HCT116 (cell line): Measurements from ENCODE around the gene PKN1.

Experiments used
- CBX3 ChIP-seq: IDR thresholded peaks from 2 replicates; pipeline ENCODE4 v1.6.1; 2012; ENCODE audit warnings: low read depth
- EGR1 ChIP-seq: IDR thresholded peaks from 2 replicates; pipeline ENCODE4 v1.6.1; 2012; ENCODE audit warnings: low read depth
- EZH2 ChIP-seq: fragments of 200-600 bp; sonication (generic); IDR thresholded peaks from 2 replicates; pipeline ENCODE4 v1.6.1; 2017; ENCODE audit warnings: antibody characterized with exemption, mixed run types
- EZH2phosphoT487 ChIP-seq: fragments of 200-600 bp; IDR thresholded peaks from 2 replicates; pipeline ENCODE4 v1.6.1; 2018; ENCODE audit warnings: antibody characterized with exemption, borderline replicate concordance
- FOSL1 ChIP-seq: IDR thresholded peaks from 2 replicates; pipeline ENCODE4 v1.6.1; 2012; ENCODE audit warnings: low read depth
- JUND ChIP-seq: IDR thresholded peaks from 2 replicates; pipeline ENCODE4 v1.6.1; 2012
- POLR2A ChIP-seq: IDR thresholded peaks from 2 replicates; pipeline ENCODE4 v1.7.0; 2011; ENCODE audit warnings: borderline replicate concordance; ENCODE audit not compliant: insufficient read depth, insufficient read length; ENCODE audit errors: extremely low read depth
- TCF7L2 ChIP-seq: IDR thresholded peaks from 2 replicates; pipeline ENCODE4 v1.7.0; 2011; ENCODE audit warnings: borderline replicate concordance, inconsistent platforms; ENCODE audit not compliant: insufficient read depth, insufficient read length; ENCODE audit errors: extremely low read depth
- YY1 ChIP-seq: IDR thresholded peaks from 2 replicates; pipeline ENCODE4 v1.6.1; 2011; ENCODE audit warnings: low read length, low read depth, moderate library complexity, mild to moderate bottlenecking; ENCODE audit not compliant: insufficient replicate concordance; ENCODE audit errors: extremely low read depth
- ZFX ChIP-seq: fragments of 450-650 bp; IDR thresholded peaks from 2 replicates; pipeline ENCODE4 v1.6.1; 2017
- ZNF274 ChIP-seq: fragments of 200-500 bp; sonication (Bioruptor generic); IDR thresholded peaks from 2 replicates; pipeline ENCODE4 v1.6.1; 2014; ENCODE audit warnings: mild to moderate bottlenecking, low read depth, low read length, inconsistent platforms
- TF ChIP-seq, protein P1 (sequence below), 3 experiments: fragments of 200-600 bp in 1 of 3; sonication (generic) in 1 of 3; IDR thresholded peaks in 2 of 3; conservative IDR thresholded peaks in 1 of 3; 2 replicates each; pipeline ENCODE4 v1.5.1; 2012 to 2017; ENCODE audit warnings: low read depth in 2 of 3, low read length in 2 of 3, antibody characterized with exemption in 1 of 3, borderline replicate concordance in 1 of 3, control low read depth in 1 of 3, mild to moderate bottlenecking in 1 of 3, mixed read lengths in 1 of 3, mixed run types in 1 of 3, moderate library complexity in 1 of 3; ENCODE audit not compliant: insufficient read depth in 1 of 3
- TF ChIP-seq, protein P2 (sequence below): IDR thresholded peaks from 2 replicates; pipeline ENCODE4 v1.6.1; 2011; ENCODE audit warnings: mild to moderate bottlenecking, low read length, moderate library complexity; ENCODE audit not compliant: insufficient replicate concordance; ENCODE audit errors: extremely low read depth

DNA sequence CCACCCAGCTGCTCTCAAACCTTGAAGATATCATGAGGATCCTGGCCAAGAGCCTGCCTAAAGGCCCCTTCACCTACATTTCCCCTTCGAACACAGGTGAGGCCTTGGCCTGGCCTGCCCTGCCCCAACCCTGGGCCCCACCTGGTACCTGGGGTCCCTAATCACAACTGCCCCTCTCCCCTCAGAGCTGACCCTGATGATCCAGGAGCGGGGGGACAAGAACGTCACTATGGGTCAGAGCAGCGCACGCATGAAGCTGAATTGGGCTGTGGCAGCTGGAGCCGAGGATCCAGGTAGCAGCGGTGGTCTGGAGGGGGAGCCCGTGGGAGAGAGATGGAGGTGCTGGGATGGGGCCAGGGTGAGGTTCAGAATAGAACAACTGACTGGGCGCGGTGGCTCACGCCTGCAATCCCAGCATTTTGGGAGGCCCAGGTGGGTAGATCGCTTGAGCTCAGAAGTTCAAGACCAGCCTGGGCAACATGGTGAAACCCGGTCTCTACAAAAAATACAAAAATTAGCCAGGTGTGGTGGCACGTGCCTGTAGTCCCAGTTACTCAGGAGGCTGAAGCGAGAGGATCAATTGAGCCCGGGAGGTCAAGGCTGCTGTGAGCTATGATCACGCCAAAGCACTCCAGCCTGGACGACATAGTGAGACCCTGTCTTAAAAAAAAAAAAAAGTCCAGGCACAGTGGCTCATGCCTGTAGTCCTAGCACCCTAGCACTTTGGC is 31.5 kb upstream of the PKN1 start:
- no peak for TF ChIP-seq EGR1
- TF ChIP-seq, protein P1, sequence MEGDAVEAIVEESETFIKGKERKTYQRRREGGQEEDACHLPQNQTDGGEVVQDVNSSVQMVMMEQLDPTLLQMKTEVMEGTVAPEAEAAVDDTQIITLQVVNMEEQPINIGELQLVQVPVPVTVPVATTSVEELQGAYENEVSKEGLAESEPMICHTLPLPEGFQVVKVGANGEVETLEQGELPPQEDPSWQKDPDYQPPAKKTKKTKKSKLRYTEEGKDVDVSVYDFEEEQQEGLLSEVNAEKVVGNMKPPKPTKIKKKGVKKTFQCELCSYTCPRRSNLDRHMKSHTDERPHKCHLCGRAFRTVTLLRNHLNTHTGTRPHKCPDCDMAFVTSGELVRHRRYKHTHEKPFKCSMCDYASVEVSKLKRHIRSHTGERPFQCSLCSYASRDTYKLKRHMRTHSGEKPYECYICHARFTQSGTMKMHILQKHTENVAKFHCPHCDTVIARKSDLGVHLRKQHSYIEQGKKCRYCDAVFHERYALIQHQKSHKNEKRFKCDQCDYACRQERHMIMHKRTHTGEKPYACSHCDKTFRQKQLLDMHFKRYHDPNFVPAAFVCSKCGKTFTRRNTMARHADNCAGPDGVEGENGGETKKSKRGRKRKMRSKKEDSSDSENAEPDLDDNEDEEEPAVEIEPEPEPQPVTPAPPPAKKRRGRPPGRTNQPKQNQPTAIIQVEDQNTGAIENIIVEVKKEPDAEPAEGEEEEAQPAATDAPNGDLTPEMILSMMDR (IDR thresholded peaks at IDR 0.05 in 2 of 3, conservative IDR thresholded peaks at IDR 0.05 in 1 of 3; ENCODE audit: borderline replicate concordance in 1 of 3, insufficient read depth in 1 of 3, low read depth in 2 of 3, low read length in 2 of 3) = no peak
- TF ChIP-seq EZH2phosphoT487 = no peak
- no peak for TF ChIP-seq JUND
- no peak for TF ChIP-seq YY1
- TF ChIP-seq, protein P2, sequence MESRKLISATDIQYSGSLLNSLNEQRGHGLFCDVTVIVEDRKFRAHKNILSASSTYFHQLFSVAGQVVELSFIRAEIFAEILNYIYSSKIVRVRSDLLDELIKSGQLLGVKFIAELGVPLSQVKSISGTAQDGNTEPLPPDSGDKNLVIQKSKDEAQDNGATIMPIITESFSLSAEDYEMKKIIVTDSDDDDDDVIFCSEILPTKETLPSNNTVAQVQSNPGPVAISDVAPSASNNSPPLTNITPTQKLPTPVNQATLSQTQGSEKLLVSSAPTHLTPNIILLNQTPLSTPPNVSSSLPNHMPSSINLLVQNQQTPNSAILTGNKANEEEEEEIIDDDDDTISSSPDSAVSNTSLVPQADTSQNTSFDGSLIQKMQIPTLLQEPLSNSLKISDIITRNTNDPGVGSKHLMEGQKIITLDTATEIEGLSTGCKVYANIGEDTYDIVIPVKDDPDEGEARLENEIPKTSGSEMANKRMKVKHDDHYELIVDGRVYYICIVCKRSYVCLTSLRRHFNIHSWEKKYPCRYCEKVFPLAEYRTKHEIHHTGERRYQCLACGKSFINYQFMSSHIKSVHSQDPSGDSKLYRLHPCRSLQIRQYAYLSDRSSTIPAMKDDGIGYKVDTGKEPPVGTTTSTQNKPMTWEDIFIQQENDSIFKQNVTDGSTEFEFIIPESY = no peak
- TF ChIP-seq EZH2 = no peak
- no peak for TF ChIP-seq ZNF274
- no peak for TF ChIP-seq POLR2A
- TF ChIP-seq FOSL1 = no peak
- no peak for TF ChIP-seq ZFX
- TF ChIP-seq TCF7L2 = no peak
- TF ChIP-seq CBX3 = no peak
